Heart left ventricle (tissue), 13 donors: ENCODE measurements around the gene GRIA2.

Experiments used
- CTCF ChIP-seq, 12 donors: fragments of 200-600 bp; sonication (generic) in 4 of 12; IDR thresholded peaks; one replicate each; pipeline versions ENCODE4 v1.5.0 to v1.8.0; 2018 to 2022; ENCODE audit warnings: antibody characterized with exemption in 12 of 12, mild to moderate bottlenecking in 5 of 12
- POLR2A ChIP-seq, 2 donors: fragments of 450-650 bp; IDR thresholded peaks; one replicate each; pipeline ENCODE4 v1.6.1; 2017; ENCODE audit warnings: antibody characterized with exemption in 2 of 2, mild to moderate bottlenecking in 2 of 2, moderate library complexity in 2 of 2
- donor health status: ischemic (EF 13 %, LVEDD 7.1; RV severe dilation, severe dysfunction).
- donor health status: DM: no; HTN: yes; CAD: no.
- donor health status: DM: no; HTN: no; CAD: no.
- donor health status: ischemic (EF 25% LVEDD 6.9; RV normal size, moderate dysfunction).
- donor health status: ischemic (EF 25% LVEDD 5.7; RV mildly dilated, moderate dysfunction).
- donor health status: ischemic (EF 35%, LVEDD 5.7; RV mildly dilated, moderate dysfunction).
- donor health status: nonischemic (EF 11% LVEDD 7.7; RV severe dilation, severe dysfunction).
- donor health status: DM: yes; HTN: yes; CAD: no.
- donor health status: PGD.
- donor health status: ischemic (EF 29% LVEDD 5.4; RV normal size, mild dysfunction).
- donor health status: nonischemic (EF 23%, LVEDD 6.1; RV moderate dilation, normal function).

GRCh38 chr4:157389741-157390140 is 169.2 kb downstream of the GRIA2 start:
- TF ChIP-seq CTCF (IDR thresholded peaks at IDR 0.05) (no peak), POLR2A (IDR thresholded peaks at IDR 0.05) (no peak)
